Measurements from ENCODE around the gene PLA2R1.

Gene PLA2R1

GRCh38 chr2:160028431-160029269 is 33.8 kb downstream of the PLA2R1 start:
- DNase-seq: no peak

GRCh38 chr2:160022162-160022561 is 40.3 kb downstream of the PLA2R1 start:
- DNase-seq: no peak

- no peak for DNase-seq
Measured at GRCh38 chr2:160019374-160020090, 42.9 kb downstream of the PLA2R1 start.

GRCh38 chr2:160015746-160016145 is 46.7 kb downstream of the PLA2R1 start:
- no peak for DNase-seq

GRCh38 chr2:160014227-160014626 is 48.2 kb downstream of the PLA2R1 start:
- no peak for DNase-seq

- DNase-seq: no peak
Measured at GRCh38 chr2:160010361-160011145, 51.9 kb downstream of the PLA2R1 start.

- DNase-seq: no peak
Measured at GRCh38 chr2:160007111-160007510, 55.3 kb downstream of the PLA2R1 start.

- no peak for DNase-seq
Measured at GRCh38 chr2:160006475-160006874, 55.9 kb downstream of the PLA2R1 start.

GRCh38 chr2:160005908-160006307 is 56.5 kb downstream of the PLA2R1 start:
- DNase-seq: no peak

GRCh38 chr2:160005476-160005875 is 56.9 kb downstream of the PLA2R1 start:
- DNase-seq: no peak

GRCh38 chr2:159998961-159999360 is 63.5 kb downstream of the PLA2R1 start:
- DNase-seq: no peak

- no peak for DNase-seq
Measured at GRCh38 chr2:159998243-159998642, 64.2 kb downstream of the PLA2R1 start.

- DNase-seq: no peak
Measured at GRCh38 chr2:159996792-159997546, 65.4 kb downstream of the PLA2R1 start.

- DNase-seq: no peak
Measured at GRCh38 chr2:159995038-159995437, 67.4 kb downstream of the PLA2R1 start.

GRCh38 chr2:159989249-159989648 is 73.2 kb downstream of the PLA2R1 start:
- no peak for DNase-seq

- no peak for DNase-seq
Measured at GRCh38 chr2:159988412-159988970, 73.9 kb downstream of the PLA2R1 start.

GRCh38 chr2:159987181-159987580 is 75.2 kb downstream of the PLA2R1 start:
- DNase-seq: no peak

GRCh38 chr2:159985656-159986055 is 76.8 kb downstream of the PLA2R1 start:
- DNase-seq: no peak

- DNase-seq: no peak
Measured at GRCh38 chr2:159984034-159984433, 78.4 kb downstream of the PLA2R1 start.

- DNase-seq: no peak
Measured at GRCh38 chr2:159982842-159983785, 79.3 kb downstream of the PLA2R1 start.

- no peak for DNase-seq
Measured at GRCh38 chr2:159982270-159982669, 80.1 kb downstream of the PLA2R1 start.
